Activated naive CD4-positive, alpha-beta T cell treated with anti-CD3 and anti-CD28 coated beads for 36 hours (primary cell): ENCODE results near the gene CRLF2. TPM values are rescaled to one million over a fixed set of nuclear protein-coding genes. Genes with fewer than 3 reads are reported as not detected.
"Not testable (repeated sequence)": the region's sequence is repeated elsewhere in the genome, so short reads cannot be mapped to it uniquely, and the experiment has no call there.

Experiments used
- CTCF ChIA-PET: fragments of 350-600 bp; sonication (Branson Sonifier 250); formaldehyde crosslinking; loops from one replicate; lab custom pipeline; 2021; ENCODE audit warnings: antibody characterized with exemption; lab: Charles Lee
- DNase-seq: peaks from one replicate; pipeline ENCODE4 v3.0.0-alpha.2; 2020
- H3K27ac Mint-ChIP-seq: one replicate; pipeline ENCODE4 v1.8.0; 2021; ENCODE audit warnings: mild to moderate bottlenecking, mixed read lengths
- H3K27me3 Mint-ChIP-seq: one replicate; pipeline ENCODE4 v1.8.0; 2021; ENCODE audit warnings: low read depth, mixed read lengths
- H3K36me3 Mint-ChIP-seq: one replicate; pipeline ENCODE4 v1.8.0; 2021; ENCODE audit warnings: low read depth, mixed read lengths
- H3K4me1 Mint-ChIP-seq: one replicate; pipeline ENCODE4 v1.8.0; 2021; ENCODE audit warnings: low read depth, mixed read lengths
- H3K4me3 Mint-ChIP-seq: one replicate; pipeline ENCODE4 v1.8.0; 2021; ENCODE audit warnings: mild to moderate bottlenecking, moderate library complexity, mixed read lengths
- H3K9me3 Mint-ChIP-seq: one replicate; pipeline ENCODE4 v1.8.0; 2021; ENCODE audit warnings: mixed read lengths
- intact Hi-C: fragments of 100-400 bp; cut with micrococcal nuclease; formaldehyde crosslinking; loops from one replicate; pipeline ENCODE4 v1.15.1; 2023
- total RNA-seq, 2 experiments: library from RNA; stranded (reverse); gene quantifications; one replicate each; pipeline ENCODE4 v1.2.3, GENCODE V29; 2021

CRLF2 gene
- total RNA-seq, 2 experiments from 2014 or later: 1.8 to 2.7 TPM

DNA sequence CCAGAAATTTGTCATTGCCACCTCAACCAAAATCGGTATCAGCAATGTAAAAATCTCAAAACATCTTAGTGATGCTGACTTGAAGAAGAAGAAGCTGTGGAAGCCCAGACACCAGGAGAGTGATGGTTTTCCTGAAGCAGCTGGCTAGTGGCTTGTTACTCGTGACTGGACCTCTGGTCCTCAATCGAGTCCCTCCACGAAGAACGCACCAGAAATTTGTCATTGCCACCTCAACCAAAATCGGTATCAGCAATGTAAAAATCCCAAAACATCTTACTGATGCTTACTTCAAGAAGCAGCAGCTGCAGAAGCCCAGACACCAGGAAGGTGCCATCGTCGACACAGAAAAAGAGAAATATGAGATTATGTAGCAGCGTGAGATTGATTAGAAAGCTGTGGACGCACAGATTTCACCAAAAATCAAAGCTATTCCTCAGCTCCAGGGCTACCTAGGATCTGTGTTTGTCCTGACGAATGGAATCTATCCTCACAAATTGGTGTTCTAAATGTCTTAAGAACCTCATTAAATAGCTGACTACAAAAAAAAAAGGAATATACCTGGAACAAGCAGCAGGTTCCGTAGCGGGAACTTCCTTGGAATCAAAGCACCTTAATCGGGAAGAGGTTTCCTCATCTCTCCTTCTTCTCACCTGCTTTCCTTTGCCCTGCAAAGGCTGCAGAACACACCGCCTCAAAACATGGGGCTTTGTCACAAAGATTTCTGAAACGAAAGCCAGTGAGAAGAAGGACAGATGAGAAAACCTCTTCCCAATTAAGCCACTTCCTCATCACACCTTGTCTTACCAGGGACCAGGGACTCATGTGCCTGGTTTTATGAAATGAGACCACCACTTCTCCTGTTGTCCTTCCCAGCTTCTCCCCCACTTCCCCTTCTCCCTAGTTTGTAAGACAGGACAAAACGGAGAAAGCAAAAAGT is 37.6 kb downstream of the CRLF2 start:
- peak; percentile 18 for DNase-seq
- H3K27me3 Mint-ChIP-seq, H3K4me3 Mint-ChIP-seq, CTCF ChIA-PET, H3K4me1 Mint-ChIP-seq, H3K9me3 Mint-ChIP-seq, H3K27ac Mint-ChIP-seq, H3K36me3 Mint-ChIP-seq: not testable (repeated sequence)
- intact Hi-C loops: loop anchor here (1.0 to 5.0 kb wide), 3 partner anchors 8 to 163 kb away; no protein-coding TSS in a partner anchor

DNA sequence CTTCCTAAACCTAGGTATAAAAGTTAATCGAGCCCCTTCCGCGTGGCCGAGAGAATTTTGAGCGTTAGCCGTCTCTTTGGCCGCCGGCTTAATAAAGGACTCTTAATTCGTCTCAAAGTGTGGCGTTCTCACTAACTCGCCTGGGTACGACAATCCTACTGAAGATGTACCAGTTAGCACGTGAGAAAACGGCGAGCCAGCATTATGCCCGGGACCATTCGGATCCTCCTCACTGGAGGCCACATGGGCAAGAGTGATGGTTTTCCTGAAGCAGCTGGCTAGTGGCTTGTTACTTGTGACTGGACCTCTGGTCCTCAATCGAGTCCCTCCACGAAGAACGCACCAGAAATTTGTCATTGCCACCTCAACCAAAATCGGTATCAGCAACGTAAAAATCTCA is 39.0 kb downstream of the CRLF2 start:
- DNase-seq, CTCF ChIA-PET, H3K4me3 Mint-ChIP-seq, H3K9me3 Mint-ChIP-seq, H3K4me1 Mint-ChIP-seq, H3K27me3 Mint-ChIP-seq, intact Hi-C loops, H3K27ac Mint-ChIP-seq, H3K36me3 Mint-ChIP-seq: not testable (repeated sequence)

DNA sequence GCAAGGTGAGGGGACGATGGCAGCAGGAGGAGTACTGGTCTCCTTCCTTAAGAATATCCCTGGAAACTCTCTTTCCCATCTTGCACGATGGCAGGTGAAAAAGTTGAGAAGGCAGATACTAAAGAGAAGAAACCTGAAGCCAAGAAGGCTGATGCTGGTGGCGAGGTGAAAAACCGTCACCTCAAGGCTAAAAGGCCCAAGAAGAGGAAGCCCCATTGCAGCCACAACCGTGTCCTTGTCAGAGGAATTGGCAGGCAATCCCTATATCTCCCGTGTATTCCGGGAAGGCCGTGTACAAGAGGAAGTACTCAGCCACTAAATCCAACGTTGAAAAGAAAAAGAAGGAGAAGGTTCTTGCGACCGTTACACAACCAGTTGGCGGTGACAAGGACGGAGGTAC is 40.0 kb downstream of the CRLF2 start:
- Mint-ChIP-seq H3K27ac (no peak overlapping the region), H3K9me3 (no peaks in the 10 kb centered on the region), H3K4me1 (peaks cover 4% of the 10 kb centered on the region), H3K4me3 (no peak overlapping the region), H3K27me3 (peaks cover 8% of the 10 kb centered on the region), H3K36me3 (no peaks in the 10 kb centered on the region)
- no peak for DNase-seq
- CTCF ChIA-PET: no interaction called here
- intact Hi-C loops: no loop called here

DNA sequence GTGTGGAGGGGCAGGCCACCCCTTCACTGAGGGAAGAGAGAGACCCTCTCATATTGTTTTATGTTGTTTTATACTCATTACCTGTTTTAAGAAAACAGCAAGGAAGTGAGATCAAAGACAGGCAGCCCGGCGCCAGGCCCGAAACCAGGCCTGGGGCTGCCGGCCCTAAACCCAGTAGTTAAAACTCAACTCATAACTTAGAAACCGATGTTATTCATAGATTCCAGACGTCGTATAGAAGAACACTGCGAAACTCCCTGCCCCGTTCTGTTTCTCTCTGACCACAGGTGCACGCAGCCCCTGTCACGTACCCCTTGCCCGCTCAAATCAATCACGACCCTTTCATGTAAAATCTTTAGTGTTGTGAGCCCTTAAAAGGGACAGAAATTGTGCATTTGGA is 40.5 kb downstream of the CRLF2 start:
- H3K36me3 Mint-ChIP-seq, H3K27me3 Mint-ChIP-seq, H3K4me3 Mint-ChIP-seq, H3K9me3 Mint-ChIP-seq, intact Hi-C loops, DNase-seq, H3K27ac Mint-ChIP-seq, H3K4me1 Mint-ChIP-seq, CTCF ChIA-PET: not testable (repeated sequence)

GRCh38 chrX:1170243-1170642 is 42.2 kb downstream of the CRLF2 start:
- intact Hi-C loops: no loop called here
- no peak overlapping the region for H3K4me3 Mint-ChIP-seq

GRCh38 chrX:1169189-1169588 is 43.3 kb downstream of the CRLF2 start:
- DNase-seq: no peak
- H3K4me1 Mint-ChIP-seq: peaks cover 15% of the 10 kb centered on the region
- CTCF ChIA-PET: no interaction called here
- no peaks in the 10 kb centered on the region for H3K36me3 Mint-ChIP-seq
- no peak overlapping the region for H3K27ac Mint-ChIP-seq
- peaks cover 15% of the 10 kb centered on the region for H3K27me3 Mint-ChIP-seq
- intact Hi-C loops: loop anchor here (5.0 kb wide), 1 partner anchor 38 kb away; no protein-coding TSS in a partner anchor
- no peaks in the 10 kb centered on the region for H3K9me3 Mint-ChIP-seq
- no peak overlapping the region for H3K4me3 Mint-ChIP-seq

More at GRCh38 chrX:1170243-1170642, 42.2 kb downstream of the CRLF2 start:
- peaks cover 12% of the 10 kb centered on the region for H3K4me1 Mint-ChIP-seq
- peaks cover 11% of the 10 kb centered on the region for H3K27me3 Mint-ChIP-seq
- DNase-seq: no peak
- H3K9me3 Mint-ChIP-seq: no peaks in the 10 kb centered on the region
- H3K36me3 Mint-ChIP-seq: no peaks in the 10 kb centered on the region
- CTCF ChIA-PET: no interaction called here
- no peak overlapping the region for H3K27ac Mint-ChIP-seq

DNA sequence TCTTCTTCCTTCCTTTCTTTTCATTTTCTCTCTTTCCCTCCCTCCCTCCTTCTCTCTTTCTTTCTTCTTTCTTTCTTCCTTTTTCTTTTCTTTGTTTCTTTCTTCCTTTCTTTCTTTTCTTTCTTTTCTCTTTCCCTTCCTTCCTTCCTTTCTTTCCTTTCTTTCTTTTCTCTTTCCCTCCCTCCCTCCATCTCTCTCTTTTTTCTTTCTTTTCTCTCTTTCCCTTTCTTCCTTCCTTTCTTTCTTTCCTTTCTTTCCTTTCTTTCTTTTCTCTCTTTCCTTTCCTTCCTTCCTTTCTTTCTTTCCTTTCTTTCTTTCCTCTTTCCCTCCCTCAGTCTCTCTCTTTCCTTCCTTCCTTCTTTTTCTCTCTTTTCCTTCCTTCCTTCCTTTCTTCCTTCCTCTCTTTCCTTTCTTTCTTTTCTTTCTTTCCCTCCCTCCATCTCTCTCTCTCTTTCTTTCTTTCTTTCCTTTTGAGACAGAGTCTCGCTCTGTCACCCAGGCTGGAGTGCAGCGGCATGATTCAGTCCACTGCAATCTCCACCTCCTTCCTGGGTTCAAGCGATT is 44.4 kb downstream of the CRLF2 start:
- CTCF ChIA-PET: no interaction called here
- no peak overlapping the region for H3K4me3 Mint-ChIP-seq

DNA sequence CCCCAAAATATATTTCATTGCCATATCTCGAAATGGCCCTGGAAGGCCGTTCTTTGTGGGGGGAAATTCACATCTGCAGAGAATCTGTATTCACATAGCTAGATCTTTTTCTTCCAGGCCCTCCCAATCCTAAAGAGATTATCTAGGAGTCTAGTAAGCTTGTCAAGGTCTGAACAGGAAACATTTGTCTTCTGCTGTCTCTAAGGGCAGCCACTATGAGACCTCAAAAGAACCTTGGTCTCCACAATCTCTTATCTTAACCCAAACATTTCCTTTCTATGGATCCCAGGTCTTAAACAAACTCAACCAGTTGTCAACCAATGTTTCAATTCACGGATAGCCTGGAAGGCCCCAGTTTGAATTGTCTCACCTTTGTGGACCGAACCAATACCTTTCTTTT is 45.0 kb downstream of the CRLF2 start:
- H3K4me3 Mint-ChIP-seq: no peak overlapping the region
- no peaks in the 10 kb centered on the region for H3K36me3 Mint-ChIP-seq
- peaks cover 15% of the 10 kb centered on the region for H3K27me3 Mint-ChIP-seq
- CTCF ChIA-PET: no interaction called here
- no peaks in the 10 kb centered on the region for H3K9me3 Mint-ChIP-seq
- no peak overlapping the region for H3K27ac Mint-ChIP-seq
- intact Hi-C loops: loop anchor here (1.0 to 5.0 kb wide), 2 partner anchors 8 to 40 kb away; no protein-coding TSS in a partner anchor
- peaks cover 16% of the 10 kb centered on the region for H3K4me1 Mint-ChIP-seq
- no peak for DNase-seq

More for the DNA sequence above, 44.4 kb downstream of the CRLF2 start:
- DNase-seq: no peak
- Mint-ChIP-seq H3K27me3 (peaks cover 15% of the 10 kb centered on the region), H3K9me3 (no peaks in the 10 kb centered on the region), H3K36me3 (no peaks in the 10 kb centered on the region), H3K27ac (peak overlapping the region; percentile 24), H3K4me1 (peaks cover 16% of the 10 kb centered on the region)
- intact Hi-C loops: loop anchor here (1.0 to 5.0 kb wide), 2 partner anchors 7 to 39 kb away; no protein-coding TSS in a partner anchor

DNA sequence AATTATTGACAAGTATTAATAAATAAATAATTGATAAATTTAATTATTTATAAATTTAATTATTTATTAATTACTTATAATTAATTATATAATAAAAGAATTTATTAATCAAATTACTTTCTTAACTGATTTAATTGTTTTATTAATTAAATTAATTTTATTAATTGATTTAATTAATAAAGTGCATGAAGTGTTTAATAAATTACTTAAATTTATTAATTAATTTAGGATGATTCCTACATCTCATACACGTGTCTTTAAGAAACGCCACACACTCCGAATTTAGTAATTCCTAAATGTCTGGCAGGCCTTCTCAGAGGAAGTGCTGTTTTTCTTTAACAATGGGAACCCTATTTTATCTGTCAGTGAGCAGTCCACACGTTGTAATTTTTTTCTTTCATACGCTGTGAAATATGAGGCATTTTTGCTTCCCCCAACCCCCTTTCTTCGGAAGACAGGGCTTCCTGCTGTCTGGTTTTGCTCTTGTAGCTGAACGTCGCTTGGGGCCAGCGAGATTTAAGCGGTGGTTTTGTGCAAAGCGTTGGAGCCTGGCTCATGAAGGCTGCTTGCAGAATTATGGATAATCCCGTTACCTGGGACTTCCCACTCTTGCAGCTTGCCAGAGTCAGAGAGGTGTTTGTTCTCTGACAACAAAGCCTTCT is 46.8 kb downstream of the CRLF2 start:
- peak; percentile 48 for DNase-seq
- no peak overlapping the region for H3K27ac Mint-ChIP-seq
- CTCF ChIA-PET: no interaction called here
- peak overlapping the region; percentile 10 for H3K4me3 Mint-ChIP-seq
- H3K4me1 Mint-ChIP-seq: peaks cover 16% of the 10 kb centered on the region
- intact Hi-C loops: loop anchor here (5.0 kb wide), 1 partner anchor 42 kb away; no protein-coding TSS in a partner anchor
- H3K9me3 Mint-ChIP-seq: no peaks in the 10 kb centered on the region
- no peaks in the 10 kb centered on the region for H3K36me3 Mint-ChIP-seq
- H3K27me3 Mint-ChIP-seq: peaks cover 15% of the 10 kb centered on the region

DNA sequence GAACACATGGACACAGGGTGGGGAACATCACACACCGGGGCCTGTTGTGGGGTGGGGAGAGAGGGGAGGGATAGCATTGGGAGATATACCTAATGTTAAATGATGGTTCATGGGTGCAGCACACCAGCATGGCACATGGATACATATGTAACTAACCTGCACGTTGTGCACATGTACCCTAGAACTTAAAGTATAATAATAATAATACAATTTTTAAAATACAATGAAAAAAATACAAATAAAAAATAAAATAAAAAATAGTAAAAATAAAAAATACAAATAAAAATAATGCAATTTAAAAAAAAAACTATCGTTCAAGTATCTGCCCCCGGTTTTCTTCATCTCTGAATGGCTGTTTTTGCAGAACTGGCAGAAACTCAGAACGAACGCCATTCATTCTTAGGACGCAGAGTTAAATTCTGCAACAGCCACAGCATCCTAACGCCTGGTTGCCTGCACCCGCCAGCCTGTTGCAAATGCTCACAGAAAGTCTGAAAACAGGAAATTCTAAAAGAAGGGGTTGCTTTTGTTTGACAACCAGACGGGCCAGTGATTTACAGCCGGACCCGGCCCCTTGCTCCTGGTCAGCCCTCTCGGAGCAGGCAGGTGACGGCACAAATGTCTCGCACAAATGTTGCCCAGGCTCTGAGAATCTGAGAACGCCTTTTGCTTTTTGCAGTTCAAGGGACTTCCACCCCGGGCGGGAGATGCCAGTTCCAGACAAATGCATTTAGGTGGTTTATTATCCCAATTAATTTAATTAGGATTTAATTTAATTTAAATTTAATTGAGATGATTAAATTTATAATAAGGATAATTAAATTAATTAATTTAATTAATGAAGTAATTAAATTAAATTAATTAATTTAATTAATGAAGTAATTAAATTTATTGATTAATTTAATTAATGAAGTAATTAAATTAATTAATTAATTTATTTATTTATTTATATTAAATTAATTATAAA is 47.8 kb downstream of the CRLF2 start:
- peak; percentile 10 for DNase-seq
- CTCF ChIA-PET: no interaction called here
- intact Hi-C loops: loop anchor here (5.0 kb wide), 4 partner anchors 43 to 592 kb away; no protein-coding TSS in a partner anchor
- Mint-ChIP-seq H3K27me3 (peaks cover 15% of the 10 kb centered on the region), H3K4me3 (no peak overlapping the region), H3K27ac (no peak overlapping the region), H3K9me3 (peaks cover 5% of the 10 kb centered on the region), H3K36me3 (no peaks in the 10 kb centered on the region), H3K4me1 (peaks cover 16% of the 10 kb centered on the region)

DNA sequence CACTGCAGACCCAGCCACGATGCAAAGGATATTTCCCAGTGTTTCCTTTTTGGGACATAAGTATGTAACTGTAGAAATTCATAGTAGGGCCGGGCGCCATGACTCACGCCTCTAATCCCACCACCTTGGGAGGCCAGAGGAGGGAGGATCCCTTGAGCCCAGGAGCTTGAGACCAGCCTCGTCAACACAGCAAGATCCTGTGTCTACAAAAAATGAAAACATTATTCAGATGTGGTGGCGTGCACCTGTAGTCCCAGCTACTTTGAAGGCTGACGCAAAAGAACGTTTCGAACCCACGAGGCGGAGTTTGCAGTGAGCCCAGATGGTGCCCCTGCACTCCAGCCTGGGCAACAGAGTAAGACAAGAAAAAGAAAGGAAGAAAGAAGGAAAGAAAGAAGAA is 49.2 kb downstream of the CRLF2 start:
- H3K36me3 Mint-ChIP-seq: no peaks in the 10 kb centered on the region
- peaks cover 12% of the 10 kb centered on the region for H3K27me3 Mint-ChIP-seq
- H3K4me1 Mint-ChIP-seq: peaks cover 16% of the 10 kb centered on the region
- H3K27ac Mint-ChIP-seq: no peak overlapping the region
- DNase-seq: no peak
- H3K9me3 Mint-ChIP-seq: peaks cover 9% of the 10 kb centered on the region
- peak overlapping the region; percentile 11 for H3K4me3 Mint-ChIP-seq
- CTCF ChIA-PET: no interaction called here
- intact Hi-C loops: loop anchor here (5.0 kb wide), 3 partner anchors 84 to 591 kb away; no protein-coding TSS in a partner anchor
